Osteoblast (primary cell): ENCODE data around the gene AOPEP. TPM values are rescaled to one million over a fixed set of nuclear protein-coding genes. Genes with fewer than 3 reads are reported as not detected.

Source experiments
- DNase-seq: peaks from one replicate; pipeline ENCODE4 v3.0.0; 2011; ENCODE audit warnings: low spot score, mixed read lengths; ENCODE audit not compliant: insufficient read length; ENCODE audit errors: missing footprints
- H2AFZ ChIP-seq: 2 replicates; pipeline ENCODE4 v1.6.0; 2011; ENCODE audit warnings: mild to moderate bottlenecking, low read length
- H3K27ac ChIP-seq: 2 replicates; pipeline ENCODE4 v1.5.1; 2011; ENCODE audit warnings: mild to moderate bottlenecking, low read depth, low read length, moderate library complexity
- H3K27me3 ChIP-seq: 2 replicates; pipeline ENCODE4 v1.6.0; 2012; ENCODE audit warnings: mild to moderate bottlenecking, control low read depth, inconsistent platforms, low read length, moderate library complexity; ENCODE audit not compliant: insufficient read depth
- H3K36me3 ChIP-seq: 2 replicates; pipeline ENCODE4 v1.5.1; 2011; ENCODE audit warnings: mild to moderate bottlenecking, low read length, control low read depth, moderate library complexity; ENCODE audit not compliant: insufficient read depth
- H3K4me1 ChIP-seq: 2 replicates; pipeline ENCODE4 v1.5.1; 2011; ENCODE audit warnings: mild to moderate bottlenecking, low read length, control low read depth, moderate library complexity; ENCODE audit not compliant: insufficient read depth
- H3K4me2 ChIP-seq: 2 replicates; pipeline ENCODE4 v1.6.0; 2011; ENCODE audit warnings: mild to moderate bottlenecking, low read length; ENCODE audit not compliant: insufficient read depth
- H3K4me3 ChIP-seq: fragments of 200-600 bp; sonication (generic); 3 replicates; pipeline ENCODE4 v1.5.1; 2012; ENCODE audit warnings: mild to moderate bottlenecking, low read length, inconsistent platforms; ENCODE audit not compliant: insufficient read depth
- H3K79me2 ChIP-seq: 2 replicates; pipeline ENCODE4 v1.6.0; 2012; ENCODE audit warnings: mild to moderate bottlenecking, low read length, control low read depth, inconsistent platforms; ENCODE audit not compliant: insufficient read depth
- H3K9me3 ChIP-seq: 2 replicates; pipeline ENCODE4 v1.5.1; 2011; ENCODE audit warnings: low read depth, low read length, control low read depth
- H4K20me1 ChIP-seq: 2 replicates; pipeline ENCODE4 v1.6.0; 2012; ENCODE audit warnings: mild to moderate bottlenecking, low read length, control low read depth; ENCODE audit not compliant: insufficient read depth
- CTCF ChIP-seq: IDR thresholded peaks from 2 replicates; pipeline ENCODE4 v1.5.1; 2011; ENCODE audit warnings: mild to moderate bottlenecking, low read depth, low read length, moderate library complexity; ENCODE audit errors: extremely low read depth
- total RNA-seq: library from RNA; depleted of rRNA; stranded (reverse); fragments of >200 nt; gene quantifications from 2 replicates; pipeline ENCODE4 v1.2.3, GENCODE V29; 2012

The AOPEP gene
- total RNA-seq, 1 donor: 131 TPM

DNA sequence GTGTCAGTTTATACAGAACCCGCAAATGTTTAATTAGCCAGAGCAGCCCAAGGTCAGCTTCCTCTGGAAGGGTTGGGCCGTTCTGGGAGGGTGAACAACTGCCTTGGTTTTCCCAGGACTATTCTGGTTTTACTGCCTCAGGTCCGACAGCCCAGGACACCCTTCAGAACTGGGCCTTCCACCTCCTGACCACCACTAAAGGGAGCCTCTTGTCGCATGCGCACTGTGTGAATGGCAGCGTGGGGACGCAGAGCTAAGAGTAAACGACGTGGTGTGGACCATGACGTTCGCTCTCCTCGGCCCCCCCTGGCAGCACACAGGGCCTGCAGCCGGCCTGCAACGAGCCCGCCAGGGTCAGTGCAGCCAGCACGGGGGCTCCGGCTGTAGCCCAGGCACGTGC, 376.1 kb downstream of the AOPEP start:
- DNase-seq: peak; percentile 54
- H3K9me3 ChIP-seq: no peaks in the 10 kb centered on the region
- H3K4me2 ChIP-seq: no peak overlapping the region
- peaks cover 11% of the 10 kb centered on the region for H3K79me2 ChIP-seq
- H2AFZ ChIP-seq: no peak overlapping the region
- no peak overlapping the region for H3K4me3 ChIP-seq
- H3K4me1 ChIP-seq: peaks cover 23% of the 10 kb centered on the region
- H3K27ac ChIP-seq: no peak overlapping the region
- H4K20me1 ChIP-seq: peaks cover 3% of the 10 kb centered on the region
- no peaks in the 10 kb centered on the region for H3K27me3 ChIP-seq
- H3K36me3 ChIP-seq: peaks cover 13% of the 10 kb centered on the region
- no peak for TF ChIP-seq CTCF

GRCh38 chr9:95103281-95103771, 376.8 kb downstream of the AOPEP start:
- H3K9me3 ChIP-seq: no peaks in the 10 kb centered on the region
- H2AFZ ChIP-seq: no peak overlapping the region
- H3K27ac ChIP-seq: no peak overlapping the region
- H3K36me3 ChIP-seq: peaks cover 17% of the 10 kb centered on the region
- no peak overlapping the region for H3K4me3 ChIP-seq
- peaks cover 11% of the 10 kb centered on the region for H3K79me2 ChIP-seq
- no peak for TF ChIP-seq CTCF
- peaks cover 24% of the 10 kb centered on the region for H3K4me1 ChIP-seq
- H3K27me3 ChIP-seq: no peaks in the 10 kb centered on the region
- peaks cover 3% of the 10 kb centered on the region for H4K20me1 ChIP-seq
- H3K4me2 ChIP-seq: no peak overlapping the region
- DNase-seq: peak; percentile 84

GRCh38 chr9:95103871-95104580, 377.5 kb downstream of the AOPEP start:
- Histone ChIP-seq H3K4me1 (peaks cover 28% of the 10 kb centered on the region), H3K9me3 (no peaks in the 10 kb centered on the region), H3K27me3 (no peaks in the 10 kb centered on the region), H3K36me3 (peaks cover 17% of the 10 kb centered on the region), H4K20me1 (peaks cover 3% of the 10 kb centered on the region), H3K27ac (no peak overlapping the region), H3K4me3 (no peak overlapping the region), H2AFZ (no peak overlapping the region), H3K79me2 (peaks cover 11% of the 10 kb centered on the region), H3K4me2 (no peak overlapping the region)
- peak; percentile 76 for DNase-seq
- TF ChIP-seq CTCF: no peak

DNA sequence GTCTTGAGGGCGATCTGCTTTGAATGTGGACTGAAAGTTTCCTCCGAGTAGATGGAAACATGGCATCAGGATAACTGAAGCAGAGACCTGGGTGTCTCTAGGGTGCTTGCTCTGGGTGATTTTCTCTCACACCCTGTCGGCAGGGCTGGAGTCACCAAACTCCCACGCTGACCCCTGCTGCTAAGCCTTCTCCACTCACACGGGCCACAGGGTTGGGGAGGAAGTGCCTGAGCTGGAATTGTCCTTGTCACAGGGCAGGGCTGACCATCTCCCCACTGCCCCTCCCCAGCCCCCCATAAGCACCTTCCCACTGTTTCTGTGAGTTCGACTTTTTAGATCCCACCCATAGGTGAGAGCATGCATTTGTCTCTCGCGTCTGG, 378.1 kb downstream of the AOPEP start:
- Histone ChIP-seq H3K36me3 (peaks cover 19% of the 10 kb centered on the region), H3K9me3 (no peaks in the 10 kb centered on the region), H3K4me3 (no peak overlapping the region), H3K79me2 (peaks cover 11% of the 10 kb centered on the region), H3K4me1 (peaks cover 28% of the 10 kb centered on the region), H3K27ac (no peak overlapping the region), H3K27me3 (no peaks in the 10 kb centered on the region), H3K4me2 (no peak overlapping the region), H2AFZ (no peak overlapping the region), H4K20me1 (peaks cover 3% of the 10 kb centered on the region)
- no peak for TF ChIP-seq CTCF
- peak; percentile 44 for DNase-seq
